Ishikawa (cell line): ENCODE results near the gene LCNL1.

Source experiments
- CEBPB ChIP-seq: IDR thresholded peaks from 2 replicates; pipeline ENCODE4 v1.6.1; 2012
- EGR1 ChIP-seq: IDR thresholded peaks from 2 replicates; pipeline ENCODE4 v1.6.1; 2012
- EP300 ChIP-seq: IDR thresholded peaks from 2 replicates; pipeline ENCODE4 v1.6.1; 2012; ENCODE audit warnings: borderline replicate concordance
- FOXM1 ChIP-seq: IDR thresholded peaks from 2 replicates; pipeline ENCODE4 v1.6.1; 2012; ENCODE audit warnings: low read depth, borderline replicate concordance
- MAX ChIP-seq: IDR thresholded peaks from 2 replicates; pipeline ENCODE4 v1.6.1; 2012
- NFIC ChIP-seq: IDR thresholded peaks from 2 replicates; pipeline ENCODE4 v1.6.1; 2012
- RAD21 ChIP-seq: IDR thresholded peaks from 2 replicates; pipeline ENCODE4 v1.6.1; 2012; ENCODE audit warnings: low read depth
- REST ChIP-seq: IDR thresholded peaks from 2 replicates; pipeline ENCODE4 v1.6.1; 2012; ENCODE audit warnings: low read depth, mild to moderate bottlenecking
- TAF1 ChIP-seq: IDR thresholded peaks from 2 replicates; pipeline ENCODE4 v1.6.1; 2012; ENCODE audit warnings: low read depth, mild to moderate bottlenecking
- TCF12 ChIP-seq: IDR thresholded peaks from 2 replicates; pipeline ENCODE4 v1.6.1; 2012; ENCODE audit warnings: low read depth
- YY1 ChIP-seq: IDR thresholded peaks from 2 replicates; pipeline ENCODE4 v1.6.1; 2012; ENCODE audit warnings: low read depth
- ZBTB7A ChIP-seq: IDR thresholded peaks from 2 replicates; pipeline ENCODE4 v1.6.1; 2012; ENCODE audit warnings: low read depth

- no peak for TF ChIP-seq YY1
- no peak for TF ChIP-seq ZBTB7A
- TF ChIP-seq TAF1 = no peak
- no peak for TF ChIP-seq FOXM1
- TF ChIP-seq EP300 = no peak
- no peak for TF ChIP-seq CEBPB
- no peak for TF ChIP-seq MAX
- no peak for TF ChIP-seq RAD21
- TF ChIP-seq REST = no peak
- TF ChIP-seq EGR1 = no peak
- no peak for TF ChIP-seq TCF12
- no peak for TF ChIP-seq NFIC
These were observed 27.4 kb upstream of the LCNL1 start for GRCh38 chr9:136955202-136955942.
